Astrocyte (in vitro differentiated cells and primary cell): Measurements from ENCODE around the gene LY9. TPM values are rescaled to one million over a fixed set of nuclear protein-coding genes. Genes with fewer than 3 reads are reported as not detected.

ENCODE experiments used
- DNase-seq: peaks from one replicate; pipeline ENCODE4 v3.0.0-alpha.2; 2010; ENCODE audit warnings: low read depth
- FAIRE-seq: peaks from 2 replicates; lab custom pipeline; 2011; peaks lifted over from hg19 to GRCh38; lab: Jason Lieb, UNC
- H2AFZ ChIP-seq: 2 replicates; pipeline ENCODE4 v1.6.0; 2012; ENCODE audit warnings: low read depth, low read length, inconsistent platforms
- H3K27ac ChIP-seq: 2 replicates; pipeline ENCODE4 v1.5.1; 2011; ENCODE audit warnings: low read depth, low read length, inconsistent platforms
- H3K27me3 ChIP-seq: 2 replicates; pipeline ENCODE4 v1.6.0; 2011; ENCODE audit warnings: low read length, inconsistent platforms; ENCODE audit not compliant: insufficient read depth
- H3K36me3 ChIP-seq: 2 replicates; pipeline ENCODE4 v1.5.1; 2011; ENCODE audit warnings: low read length, inconsistent platforms; ENCODE audit not compliant: insufficient read depth
- H3K4me1 ChIP-seq: 2 replicates; pipeline ENCODE4 v1.5.1; 2011; ENCODE audit warnings: low read length, inconsistent platforms; ENCODE audit not compliant: insufficient read depth
- H3K4me2 ChIP-seq: 2 replicates; pipeline ENCODE4 v1.6.0; 2012; ENCODE audit warnings: low read length, inconsistent platforms
- H3K4me3 ChIP-seq: 2 replicates; pipeline ENCODE4 v1.5.1; 2011; ENCODE audit warnings: low read depth, mild to moderate bottlenecking, low read length, inconsistent platforms; ENCODE audit not compliant: insufficient read depth
- H3K79me2 ChIP-seq: 2 replicates; pipeline ENCODE4 v1.6.0; 2012; ENCODE audit warnings: mild to moderate bottlenecking, low read length, inconsistent platforms; ENCODE audit not compliant: insufficient read depth
- H3K9ac ChIP-seq: 2 replicates; pipeline ENCODE4 v1.6.0; 2012; ENCODE audit warnings: mild to moderate bottlenecking, low read length, inconsistent platforms
- H3K9me3 ChIP-seq: 2 replicates; pipeline ENCODE4 v1.5.1; 2012; ENCODE audit warnings: low read depth, mild to moderate bottlenecking, low read length, inconsistent platforms; ENCODE audit not compliant: insufficient read depth
- H4K20me1 ChIP-seq: 2 replicates; pipeline ENCODE4 v1.6.0; 2012; ENCODE audit warnings: low read length, inconsistent platforms; ENCODE audit not compliant: insufficient read depth
- H3K27ac Mint-ChIP-seq: one replicate; pipeline ENCODE4 v1.8.0; 2021; ENCODE audit warnings: mild to moderate bottlenecking, mixed read lengths; ENCODE audit not compliant: unreplicated experiment
- H3K27me3 Mint-ChIP-seq: one replicate; pipeline ENCODE4 v1.8.0; 2021; ENCODE audit warnings: low read depth, mixed read lengths; ENCODE audit not compliant: unreplicated experiment
- H3K36me3 Mint-ChIP-seq: one replicate; pipeline ENCODE4 v1.8.0; 2021; ENCODE audit warnings: low read depth, mixed read lengths; ENCODE audit not compliant: unreplicated experiment
- H3K4me1 Mint-ChIP-seq: one replicate; pipeline ENCODE4 v1.8.0; 2021; ENCODE audit warnings: low read depth, mixed read lengths; ENCODE audit not compliant: unreplicated experiment
- H3K4me3 Mint-ChIP-seq: one replicate; pipeline ENCODE4 v1.8.0; 2021; ENCODE audit warnings: mild to moderate bottlenecking, moderate library complexity, mixed read lengths; ENCODE audit not compliant: unreplicated experiment
- H3K9me3 Mint-ChIP-seq: one replicate; pipeline ENCODE4 v1.8.0; 2021; ENCODE audit warnings: mild to moderate bottlenecking, mixed read lengths; ENCODE audit not compliant: unreplicated experiment
- CTCF ChIP-seq: IDR thresholded peaks from 2 replicates; pipeline ENCODE4 v1.5.1; 2011; ENCODE audit warnings: low read depth, mild to moderate bottlenecking, inconsistent platforms, low read length, moderate library complexity; ENCODE audit not compliant: insufficient read depth
- EZH2 ChIP-seq: IDR thresholded peaks from 2 replicates; pipeline ENCODE4 v1.6.1; 2012; ENCODE audit warnings: mild to moderate bottlenecking, low read length, inconsistent platforms; ENCODE audit not compliant: insufficient read depth
- total RNA-seq: library from RNA; stranded (reverse); gene quantifications from 2 replicates; pipeline ENCODE4 v1.2.1, GENCODE V29; 2021

Gene LY9
- total RNA-seq, 1 donor from 2014 or later, result not detected

- H3K4me1 ChIP-seq, result no peaks in the 10 kb centered on the region
- no peaks in the 10 kb centered on the region for H3K79me2 ChIP-seq
- no peaks in the 10 kb centered on the region for H3K27me3 ChIP-seq
- H3K9me3 ChIP-seq, result no peaks in the 10 kb centered on the region
- H3K4me2 ChIP-seq, result no peak overlapping the region
- H4K20me1 ChIP-seq, result no peaks in the 10 kb centered on the region
- peaks cover 6% of the 10 kb centered on the region for H3K27me3 Mint-ChIP-seq
- FAIRE-seq (no peak), DNase-seq (no peak)
- no peaks in the 10 kb centered on the region for H3K36me3 Mint-ChIP-seq
- H3K9me3 Mint-ChIP-seq, result no peaks in the 10 kb centered on the region
- no peak overlapping the region for H2AFZ ChIP-seq
- TF ChIP-seq EZH2 (no peak), CTCF (no peak)
- no peak overlapping the region for H3K9ac ChIP-seq
- no peaks in the 10 kb centered on the region for H3K36me3 ChIP-seq
- H3K4me3 Mint-ChIP-seq, result no peak overlapping the region
- no peak overlapping the region for H3K27ac Mint-ChIP-seq
- no peak overlapping the region for H3K27ac ChIP-seq
- H3K4me3 ChIP-seq, result no peak overlapping the region
- H3K4me1 Mint-ChIP-seq, result no peaks in the 10 kb centered on the region
Measured at GRCh38 chr1:160850993-160851392, 55.0 kb downstream of the LY9 start.

- no peak overlapping the region for H3K4me2 ChIP-seq
Measured at GRCh38 chr1:160853014-160853413, 57.0 kb downstream of the LY9 start.

More at GRCh38 chr1:160853014-160853413, 57.0 kb downstream of the LY9 start:
- DNase-seq, result no peak
- no peaks in the 10 kb centered on the region for H3K36me3 ChIP-seq
- H3K4me3 Mint-ChIP-seq, result no peak overlapping the region
- H3K9ac ChIP-seq, result no peak overlapping the region
- TF ChIP-seq EZH2 (no peak), CTCF (no peak)
- no peak overlapping the region for H3K27ac ChIP-seq
- H3K4me1 Mint-ChIP-seq, result no peaks in the 10 kb centered on the region
- H3K79me2 ChIP-seq, result no peaks in the 10 kb centered on the region
- H3K27me3 Mint-ChIP-seq, result peaks cover 6% of the 10 kb centered on the region
- no peak overlapping the region for H3K4me3 ChIP-seq
- H2AFZ ChIP-seq, result no peak overlapping the region
- no peaks in the 10 kb centered on the region for H3K36me3 Mint-ChIP-seq
- no peak overlapping the region for H3K27ac Mint-ChIP-seq
- no peaks in the 10 kb centered on the region for H3K9me3 Mint-ChIP-seq
- no peaks in the 10 kb centered on the region for H3K9me3 ChIP-seq
- FAIRE-seq, result no peak
- H3K4me1 ChIP-seq, result no peaks in the 10 kb centered on the region
- no peaks in the 10 kb centered on the region for H3K27me3 ChIP-seq
- H4K20me1 ChIP-seq, result no peaks in the 10 kb centered on the region
